Mesenchymal stem cell (in vitro differentiated cells and primary cell): Measurements from ENCODE around the gene AKAP1. TPM values are rescaled to one million over a fixed set of nuclear protein-coding genes. Genes with fewer than 3 reads are reported as not detected.

Experiments
- DNase-seq: peaks from one replicate; pipeline ENCODE4 v3.0.0-alpha.2; 2013
- H2AFZ ChIP-seq: one replicate; pipeline ENCODE4 v1.6.1; 2013; ENCODE audit warnings: low read depth, mild to moderate bottlenecking, control low read depth, inconsistent platforms, low read length, moderate library complexity
- H2AK5ac ChIP-seq: 2 replicates; pipeline ENCODE4 v1.6.1; 2013; ENCODE audit warnings: low read length, moderate library complexity, mild to moderate bottlenecking, inconsistent platforms; ENCODE audit not compliant: severe bottlenecking
- H2BK120ac ChIP-seq: one replicate; pipeline ENCODE4 v1.6.1; 2013; ENCODE audit warnings: low read depth, mild to moderate bottlenecking, inconsistent platforms, low read length, moderate library complexity
- H2BK12ac ChIP-seq, 2 experiments: one replicate each; pipeline ENCODE4 v1.6.1; 2013; ENCODE audit warnings: inconsistent platforms in 2 of 2, low read length in 2 of 2, mild to moderate bottlenecking in 2 of 2, moderate library complexity in 2 of 2, control low read depth in 1 of 2
- H2BK15ac ChIP-seq: one replicate; pipeline ENCODE4 v1.6.1; 2013; ENCODE audit warnings: mild to moderate bottlenecking, low read depth, inconsistent platforms; ENCODE audit not compliant: poor library complexity, severe bottlenecking
- H2BK5ac ChIP-seq: 2 replicates; pipeline ENCODE4 v1.6.1; 2013; ENCODE audit warnings: low read depth, mild to moderate bottlenecking, low read length, control low read depth, inconsistent platforms; ENCODE audit not compliant: poor library complexity, severe bottlenecking
- H3K14ac ChIP-seq, 2 experiments: one replicate each; pipeline ENCODE4 v1.6.1; 2013; ENCODE audit warnings: inconsistent platforms in 2 of 2, low read length in 2 of 2, control low read depth in 1 of 2, mild to moderate bottlenecking in 1 of 2, moderate library complexity in 1 of 2
- H3K18ac ChIP-seq, 2 experiments: one replicate each; pipeline ENCODE4 v1.6.1; 2013; ENCODE audit warnings: inconsistent platforms in 2 of 2, low read length in 2 of 2, control low read depth in 1 of 2, low read depth in 1 of 2, mild to moderate bottlenecking in 1 of 2
- H3K23ac ChIP-seq, 2 experiments: one replicate each; pipeline ENCODE4 v1.6.1; 2013; ENCODE audit warnings: inconsistent platforms in 2 of 2, low read length in 2 of 2, mild to moderate bottlenecking in 2 of 2, moderate library complexity in 2 of 2, control low read depth in 1 of 2
- H3K27ac ChIP-seq: 2 replicates; pipeline ENCODE4 v1.5.1; 2013; ENCODE audit warnings: mild to moderate bottlenecking, moderate library complexity, low read length, control low read depth, inconsistent platforms; ENCODE audit not compliant: poor library complexity, severe bottlenecking
- H3K27me3 ChIP-seq, 2 experiments: 2 replicates each; pipeline versions ENCODE4 v1.6.1 to v1.7.0; 2013; ENCODE audit warnings: low read length in 2 of 2, mild to moderate bottlenecking in 2 of 2, moderate library complexity in 2 of 2, control low read depth in 1 of 2, inconsistent platforms in 1 of 2; ENCODE audit not compliant: control insufficient read depth in 1 of 2, insufficient read depth in 1 of 2
- H3K36me3 ChIP-seq, 2 experiments: 2 replicates each; pipeline versions ENCODE4 v1.6.1 to v1.7.0; 2013; ENCODE audit warnings: low read length in 2 of 2, control low read depth in 1 of 2, inconsistent platforms in 1 of 2, low read depth in 1 of 2, mild to moderate bottlenecking in 1 of 2; ENCODE audit not compliant: insufficient read depth in 2 of 2, control insufficient read depth in 1 of 2
- H3K4ac ChIP-seq, 2 experiments: one replicate each; pipeline ENCODE4 v1.6.1; 2013; ENCODE audit warnings: inconsistent platforms in 2 of 2, low read length in 2 of 2, mild to moderate bottlenecking in 2 of 2, moderate library complexity in 2 of 2, control low read depth in 1 of 2, low read depth in 1 of 2
- H3K4me1 ChIP-seq: 2 replicates; pipeline ENCODE4 v1.6.1; 2013; ENCODE audit warnings: low read depth, low read length, control low read depth; ENCODE audit not compliant: control insufficient read depth, insufficient read depth
- H3K4me2 ChIP-seq: 2 replicates; pipeline ENCODE4 v1.6.1; 2013; ENCODE audit warnings: low read length, mild to moderate bottlenecking, inconsistent platforms; ENCODE audit not compliant: poor library complexity, severe bottlenecking
- H3K4me3 ChIP-seq, 2 experiments: 2 replicates each; pipeline versions ENCODE4 v1.5.1 to v1.7.0; 2013; ENCODE audit warnings: low read length in 2 of 2, mild to moderate bottlenecking in 2 of 2, control low read depth in 1 of 2, low read depth in 1 of 2; ENCODE audit not compliant: insufficient read depth in 1 of 2
- H3K79me1 ChIP-seq: replicated peaks from 2 replicates; pipeline ENCODE4 v1.6.1; 2013; ENCODE audit warnings: mild to moderate bottlenecking, control low read depth, low read length, inconsistent platforms; ENCODE audit not compliant: poor library complexity, severe bottlenecking
- H3K9ac ChIP-seq: 2 replicates; pipeline ENCODE4 v1.7.0; 2013; ENCODE audit warnings: mild to moderate bottlenecking, low read length, moderate library complexity
- H3K9me3 ChIP-seq: 2 replicates; pipeline ENCODE4 v1.7.0; 2013; ENCODE audit warnings: mild to moderate bottlenecking, low read length; ENCODE audit not compliant: control insufficient read depth
- H4K8ac ChIP-seq: one replicate; pipeline ENCODE4 v1.6.1; 2013; ENCODE audit warnings: inconsistent platforms, mild to moderate bottlenecking, low read length, moderate library complexity
- H4K91ac ChIP-seq: one replicate; pipeline ENCODE4 v1.6.1; 2013; ENCODE audit warnings: mild to moderate bottlenecking, low read length, inconsistent platforms
- WGBS: methylation state at CpG from one replicate; pipeline ENCODE4 v1.1.7; 2013; ENCODE audit warnings: mixed read lengths; 5-methylcytosine and 5-hydroxymethylcytosine counted together
- polyA plus RNA-seq, 2 experiments: library from polyadenylated mRNA; stranded (reverse); fragments of 200-250 nt; gene quantifications; one replicate each; pipeline ENCODE4 v1.2.3, GENCODE V29; 2013

Gene AKAP1
- 8.5 TPM for polyA plus RNA-seq (2013, experiment 1 of 2)
- 8.3 TPM for polyA plus RNA-seq (2013, experiment 2 of 2)

DNA sequence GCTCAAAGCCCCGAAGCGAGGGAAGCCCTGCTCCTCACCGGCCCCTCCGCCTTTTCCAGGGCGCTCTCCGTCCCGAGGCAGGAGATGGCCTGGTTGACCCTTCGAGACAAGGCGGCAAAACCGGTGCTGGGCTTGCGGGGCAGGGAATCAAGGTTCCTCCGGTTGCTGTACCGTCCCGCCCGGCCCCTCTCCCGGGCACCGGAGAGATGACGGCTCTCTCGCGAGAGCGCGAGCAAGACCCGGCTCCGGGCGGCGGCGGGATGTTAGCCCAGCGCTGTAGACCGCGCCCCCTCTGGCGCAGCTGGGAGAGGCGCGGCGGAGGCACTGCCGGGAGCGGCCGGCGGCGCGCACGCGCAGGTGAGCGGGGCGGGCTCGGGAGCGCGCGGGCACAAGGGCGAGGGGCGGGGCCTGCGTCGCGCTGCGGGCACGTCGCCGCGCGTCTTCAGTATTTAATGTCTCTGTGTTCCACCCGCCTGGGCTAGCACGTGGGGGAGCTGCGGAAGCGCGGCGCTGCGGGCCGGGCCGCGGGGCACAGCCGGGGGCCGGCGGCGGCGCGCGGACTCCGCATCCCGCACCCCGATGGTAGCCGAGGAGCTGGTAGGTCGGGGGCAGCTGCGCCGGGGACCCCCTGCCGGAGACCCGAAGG lies at the start of gene AKAP1:
Gene AKAP1 (plus strand): TSS at position 445 of the 646 bp plus-strand sequence. CDS start 20,219 bp downstream, outside the sequence.
- H3K36me3 ChIP-seq = no peaks in the 10 kb centered on the region
- peak within 1 kb of the TSS; percentile 95 for H4K8ac ChIP-seq
- H3K79me1 ChIP-seq = peaks cover 22% of the 10 kb centered on the region
- H2AK5ac ChIP-seq = no peak within 1 kb of the TSS
- H3K9ac ChIP-seq = peak within 1 kb of the TSS; percentile 99
- no peaks in the 10 kb centered on the region for H3K27me3 ChIP-seq
- peak within 1 kb of the TSS; percentile 96 for H2AFZ ChIP-seq
- peak within 1 kb of the TSS; percentile 98 for H3K4me2 ChIP-seq
- H2BK5ac ChIP-seq = peak within 1 kb of the TSS; percentile 19
- peak within 1 kb of the TSS; percentile 89 for H4K91ac ChIP-seq
- H3K23ac ChIP-seq = peak within 1 kb of the TSS in 1 of 2 experiments; percentile 61
- WGBS = under 1% methylated on average over 58 of the region's 85 CpGs
- H2BK15ac ChIP-seq = peak within 1 kb of the TSS; percentile 70
- H3K27ac ChIP-seq = peak within 1 kb of the TSS; percentile 86
- peak within 1 kb of the TSS in 1 of 2 experiments; percentile 45 for H2BK12ac ChIP-seq
- H3K4ac ChIP-seq = peak within 1 kb of the TSS in 1 of 2 experiments; percentile 85
- peak within 1 kb of the TSS; percentile 89 for H2BK120ac ChIP-seq
- H3K9me3 ChIP-seq = no peaks in the 10 kb centered on the region
- H3K4me3 ChIP-seq = peak within 1 kb of the TSS; percentile 78 to 98
- peak; percentile 93 for DNase-seq
- peak within 1 kb of the TSS in 1 of 2 experiments; percentile 85 for H3K14ac ChIP-seq
- H3K4me1 ChIP-seq = peaks cover 3% of the 10 kb centered on the region
- peak within 1 kb of the TSS; percentile 89 to 96 for H3K18ac ChIP-seq

DNA sequence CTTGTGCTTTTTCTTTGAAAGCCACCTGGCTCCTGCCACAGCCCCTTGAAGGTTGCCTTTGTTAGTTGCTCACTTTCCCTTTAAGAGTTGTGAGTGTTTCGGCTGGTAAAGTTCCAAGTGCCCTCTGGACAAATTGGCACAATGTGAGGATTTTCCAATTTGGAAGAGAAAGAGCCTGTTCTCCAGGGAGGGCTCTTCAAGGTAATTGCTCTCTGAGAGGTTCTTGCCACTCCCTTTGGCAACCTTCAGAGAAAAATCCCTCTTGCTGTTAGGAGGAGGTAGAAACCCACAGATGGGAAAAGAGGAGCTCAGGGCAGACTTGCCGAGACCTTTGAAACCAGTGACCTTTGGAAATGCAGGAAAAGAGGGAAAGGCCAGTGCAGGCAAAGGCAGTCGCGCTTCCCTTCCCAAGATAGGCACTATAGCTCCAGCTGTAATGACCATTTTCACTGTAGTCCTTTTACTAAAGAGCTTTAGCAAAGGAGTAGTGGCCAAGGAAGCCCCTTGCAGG lies 49.0 kb upstream of the AKAP1 start:
- no peak overlapping the region for H4K8ac ChIP-seq

DNA sequence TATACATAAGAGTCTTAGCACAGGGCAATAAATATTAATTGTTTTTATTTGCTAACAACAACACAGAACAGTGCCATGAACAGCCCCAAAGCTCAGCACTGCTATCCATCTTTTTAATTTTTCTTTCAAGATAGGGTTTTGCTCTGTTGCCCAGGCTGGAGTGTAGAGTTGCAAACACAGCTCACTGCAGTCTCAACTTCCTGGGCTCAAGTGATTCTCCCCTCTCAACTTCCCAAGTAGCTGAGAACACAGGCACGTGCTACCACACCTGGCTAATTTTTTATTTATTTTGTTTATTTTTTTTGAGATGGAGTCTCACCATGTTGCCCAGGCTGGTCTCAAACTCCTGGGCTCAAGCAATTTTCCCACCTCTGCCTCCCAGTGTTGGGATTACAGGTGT lies 47.6 kb upstream of the AKAP1 start:
- H3K27me3 ChIP-seq = peaks cover 32 to 45% of the 10 kb centered on the region in 2 experiments
- H4K8ac ChIP-seq = no peak overlapping the region
- H3K4me1 ChIP-seq = peaks cover 2% of the 10 kb centered on the region
- H2BK12ac ChIP-seq = no peak overlapping the region
- no peak overlapping the region for H3K4me3 ChIP-seq
- no peak overlapping the region for H3K4me2 ChIP-seq
- H3K4ac ChIP-seq = no peak overlapping the region
- no peak for DNase-seq
- H4K91ac ChIP-seq = no peak overlapping the region
- WGBS = no CpG with 5 or more reads among the region's 1 CpG
- no peaks in the 10 kb centered on the region for H3K79me1 ChIP-seq
- no peak overlapping the region for H3K9ac ChIP-seq
- no peak overlapping the region for H2AFZ ChIP-seq
- H3K9me3 ChIP-seq = no peaks in the 10 kb centered on the region
- H3K36me3 ChIP-seq = no peaks in the 10 kb centered on the region
- H2BK15ac ChIP-seq = no peak overlapping the region
- H3K23ac ChIP-seq = no peak overlapping the region
- no peak overlapping the region for H3K27ac ChIP-seq
- H3K14ac ChIP-seq = no peak overlapping the region
- no peak overlapping the region for H3K18ac ChIP-seq
- no peak overlapping the region for H2BK120ac ChIP-seq
- H2AK5ac ChIP-seq = no peak overlapping the region
- no peak overlapping the region for H2BK5ac ChIP-seq

More for the DNA sequence above, 49.0 kb upstream of the AKAP1 start:
- Histone ChIP-seq H2BK15ac (no peak overlapping the region), H3K36me3 (no peaks in the 10 kb centered on the region), H3K4me2 (no peak overlapping the region), H3K18ac (no peak overlapping the region), H3K9ac (no peak overlapping the region), H2AFZ (no peak overlapping the region), H3K14ac (no peak overlapping the region), H2BK12ac (no peak overlapping the region), H3K23ac (no peak overlapping the region), H2AK5ac (no peak overlapping the region), H2BK5ac (no peak overlapping the region), H4K91ac (no peak overlapping the region), H3K79me1 (no peaks in the 10 kb centered on the region), H3K4me1 (peaks cover 2% of the 10 kb centered on the region), H3K27me3 (peaks cover 32 to 45% of the 10 kb centered on the region in 2 experiments), H3K9me3 (no peaks in the 10 kb centered on the region), H3K27ac (no peak overlapping the region), H3K4me3 (no peak overlapping the region), H2BK120ac (no peak overlapping the region), H3K4ac (no peak overlapping the region)
- DNase-seq = no peak
- WGBS = 93% methylated on average over 4 of the region's 4 CpGs

GRCh38 chr17:57038486-57038885 lies 46.6 kb upstream of the AKAP1 start:
- H2BK15ac ChIP-seq = no peak overlapping the region
- DNase-seq = no peak
- H2BK12ac ChIP-seq = no peak overlapping the region
- no peak overlapping the region for H3K27ac ChIP-seq
- H3K14ac ChIP-seq = no peak overlapping the region
- no peaks in the 10 kb centered on the region for H3K9me3 ChIP-seq
- H3K4me3 ChIP-seq = no peak overlapping the region
- peaks cover 37 to 52% of the 10 kb centered on the region in 2 experiments for H3K27me3 ChIP-seq
- WGBS = 100% methylated on average over 1 of the region's 3 CpGs
- H3K36me3 ChIP-seq = no peaks in the 10 kb centered on the region
- H2BK5ac ChIP-seq = no peak overlapping the region
- no peak overlapping the region for H3K23ac ChIP-seq
- no peak overlapping the region for H2AFZ ChIP-seq
- H2AK5ac ChIP-seq = no peak overlapping the region
- no peak overlapping the region for H2BK120ac ChIP-seq
- H3K4me1 ChIP-seq = peaks cover 2% of the 10 kb centered on the region
- H3K9ac ChIP-seq = no peak overlapping the region
- H4K8ac ChIP-seq = no peak overlapping the region
- no peak overlapping the region for H3K4me2 ChIP-seq
- H3K79me1 ChIP-seq = no peaks in the 10 kb centered on the region
- H4K91ac ChIP-seq = no peak overlapping the region
- H3K18ac ChIP-seq = no peak overlapping the region
- H3K4ac ChIP-seq = no peak overlapping the region
